Activated naive CD8-positive, alpha-beta T cell treated with anti-CD3 and anti-CD28 coated beads, Interleukin-2, amount 50 U/mL, for 16 hours (primary cell): ENCODE measurements around the gene CISH.

Source experiments
- DNase-seq: peaks from one replicate; pipeline ENCODE4 v3.0.0-alpha.2; 2020; ENCODE audit warnings: low read depth, low spot score

Gene CISH

GRCh38 chr3:50599115-50599715 is 12.4 kb downstream of the CISH start:
- DNase-seq = no peak

GRCh38 chr3:50594253-50594785 is 17.3 kb downstream of the CISH start:
- DNase-seq = no peak

- DNase-seq = no peak
Measured at GRCh38 chr3:50592568-50592967, 19.0 kb downstream of the CISH start.

GRCh38 chr3:50591196-50591741 is 20.3 kb downstream of the CISH start:
- no peak for DNase-seq

- no peak for DNase-seq
Measured at GRCh38 chr3:50588759-50589433, 22.7 kb downstream of the CISH start.

- peak; percentile 57 for DNase-seq
Measured at GRCh38 chr3:50587806-50588758, 23.5 kb downstream of the CISH start.

GRCh38 chr3:50587373-50587772 is 24.2 kb downstream of the CISH start:
- DNase-seq = no peak

- no peak for DNase-seq
Measured at GRCh38 chr3:50586763-50587070, 24.9 kb downstream of the CISH start.

- DNase-seq = no peak
Measured at GRCh38 chr3:50585919-50586762, 25.4 kb downstream of the CISH start.

GRCh38 chr3:50584391-50584790 is 27.2 kb downstream of the CISH start:
- no peak for DNase-seq

GRCh38 chr3:50583897-50584296 is 27.7 kb downstream of the CISH start:
- no peak for DNase-seq

GRCh38 chr3:50582083-50582482 is 29.5 kb downstream of the CISH start:
- no peak for DNase-seq

- no peak for DNase-seq
Measured at GRCh38 chr3:50581459-50581842, 30.1 kb downstream of the CISH start.

- no peak for DNase-seq
Measured at GRCh38 chr3:50580683-50581458, 30.7 kb downstream of the CISH start.

GRCh38 chr3:50577348-50577747 is 34.2 kb downstream of the CISH start:
- no peak for DNase-seq

GRCh38 chr3:50575372-50575771 is 36.2 kb downstream of the CISH start:
- DNase-seq = no peak

GRCh38 chr3:50574444-50574831 is 37.1 kb downstream of the CISH start:
- no peak for DNase-seq

GRCh38 chr3:50573566-50574443 is 37.8 kb downstream of the CISH start:
- peak; percentile 66 for DNase-seq

GRCh38 chr3:50572801-50573371 is 38.7 kb downstream of the CISH start:
- DNase-seq = no peak
